GM21717 (cell line): Measurements from ENCODE around the gene SLC7A9.

ENCODE experiments used
- ATAC-seq: cut with Tn5 transposase; IDR thresholded peaks from one replicate; pipeline ENCODE4 v1.9.1; 2021; ENCODE audit warnings: mild to moderate bottlenecking, moderate library complexity; ENCODE audit not compliant: unreplicated experiment

Gene SLC7A9

GRCh38 chr19:32869369-32869965, at the start of gene SLC7A9:
TSS of gene SLC7A9 (minus strand) at chr19:32869767. CDS start at chr19:32868534, 1,233 bp downstream.
- ATAC-seq: no peak

- no peak for ATAC-seq
These were observed 49.8 kb upstream of the SLC7A9 start for GRCh38 chr19:32919365-32919764.

- no peak for ATAC-seq
These were observed 48.0 kb upstream of the SLC7A9 start for GRCh38 chr19:32917616-32917996.

- no peak for ATAC-seq
These were observed 47.5 kb upstream of the SLC7A9 start for GRCh38 chr19:32916969-32917615.

GRCh38 chr19:32914879-32915660, 45.5 kb upstream of the SLC7A9 start:
- ATAC-seq: no peak

GRCh38 chr19:32911467-32911866, 41.9 kb upstream of the SLC7A9 start:
- no peak for ATAC-seq

- no peak for ATAC-seq
These were observed 41.3 kb upstream of the SLC7A9 start for GRCh38 chr19:32910874-32911273.

- no peak for ATAC-seq
These were observed 40.5 kb upstream of the SLC7A9 start for GRCh38 chr19:32910094-32910493.

GRCh38 chr19:32909257-32909656, 39.7 kb upstream of the SLC7A9 start:
- no peak for ATAC-seq

GRCh38 chr19:32908641-32909190, 39.1 kb upstream of the SLC7A9 start:
- ATAC-seq: no peak

GRCh38 chr19:32902448-32902847, 32.9 kb upstream of the SLC7A9 start:
- no peak for ATAC-seq

GRCh38 chr19:32901504-32902161, 32.1 kb upstream of the SLC7A9 start:
- ATAC-seq: no peak

- no peak for ATAC-seq
These were observed 27.1 kb upstream of the SLC7A9 start for GRCh38 chr19:32896516-32897214.

GRCh38 chr19:32895384-32895783, 25.8 kb upstream of the SLC7A9 start:
- no peak for ATAC-seq

GRCh38 chr19:32891609-32892008, 22.0 kb upstream of the SLC7A9 start:
- no peak for ATAC-seq

- no peak for ATAC-seq
These were observed 21.3 kb upstream of the SLC7A9 start for GRCh38 chr19:32890841-32891240.

- no peak for ATAC-seq
These were observed 20.8 kb upstream of the SLC7A9 start for GRCh38 chr19:32890326-32890725.

GRCh38 chr19:32889137-32889934, 19.8 kb upstream of the SLC7A9 start:
- ATAC-seq: no peak

- ATAC-seq: no peak
These were observed 18.1 kb upstream of the SLC7A9 start for GRCh38 chr19:32887572-32888215.
